ENCODE results near the gene PCDH1.

The PCDH1 gene

GRCh38 chr5:141805874-141806595 is 72.2 kb downstream of the PCDH1 start:
- Histone ChIP-seq H3K27ac (ENCODE audit: low read length) (peak overlapping the region; percentile 37), H3K9ac (ENCODE audit: low read length in 2 of 2) (no peak overlapping the region), H3K4me3 (ENCODE audit: low read length in 2 of 2) (no peak overlapping the region), H3K4me1 (ENCODE audit: control insufficient read depth, insufficient read depth, low read length) (peaks cover 5% of the 10 kb centered on the region), H3K9me3 (ENCODE audit: control insufficient read depth in 2 of 2, low read length in 2 of 2) (no peaks in the 10 kb centered on the region), H3K36me3 (ENCODE audit: control insufficient read depth in 2 of 2, insufficient read depth in 2 of 2, low read length in 2 of 2) (no peaks in the 10 kb centered on the region), H3K27me3 (ENCODE audit: control insufficient read depth in 1 of 2, insufficient read depth in 2 of 2, low read length in 2 of 2) (peaks cover 28 to 41% of the 10 kb centered on the region in 2 donors)

- no peak overlapping the region for H3K4me3 ChIP-seq (ENCODE audit: low read length in 2 of 2)
- no peaks in the 10 kb centered on the region for H3K36me3 ChIP-seq (ENCODE audit: control insufficient read depth in 2 of 2, insufficient read depth in 2 of 2, low read length in 2 of 2)
- H3K9me3 ChIP-seq (ENCODE audit: control insufficient read depth in 2 of 2, low read length in 2 of 2): no peaks in the 10 kb centered on the region
- no peak overlapping the region for H3K9ac ChIP-seq (ENCODE audit: low read length in 2 of 2)
- H3K27me3 ChIP-seq (ENCODE audit: control insufficient read depth in 1 of 2, insufficient read depth in 2 of 2, low read length in 2 of 2): peaks cover 20 to 36% of the 10 kb centered on the region in 2 donors
- no peak overlapping the region for H3K27ac ChIP-seq (ENCODE audit: low read length)
- peaks cover 5% of the 10 kb centered on the region for H3K4me1 ChIP-seq (ENCODE audit: control insufficient read depth, insufficient read depth, low read length)
Measured at GRCh38 chr5:141804475-141804874, 73.7 kb downstream of the PCDH1 start.
